ENCODE data around the gene DACT2.

GRCh38 chr6:168307695-168308021, 11.9 kb downstream of the DACT2 start:
- TF ChIP-seq, protein P1, sequence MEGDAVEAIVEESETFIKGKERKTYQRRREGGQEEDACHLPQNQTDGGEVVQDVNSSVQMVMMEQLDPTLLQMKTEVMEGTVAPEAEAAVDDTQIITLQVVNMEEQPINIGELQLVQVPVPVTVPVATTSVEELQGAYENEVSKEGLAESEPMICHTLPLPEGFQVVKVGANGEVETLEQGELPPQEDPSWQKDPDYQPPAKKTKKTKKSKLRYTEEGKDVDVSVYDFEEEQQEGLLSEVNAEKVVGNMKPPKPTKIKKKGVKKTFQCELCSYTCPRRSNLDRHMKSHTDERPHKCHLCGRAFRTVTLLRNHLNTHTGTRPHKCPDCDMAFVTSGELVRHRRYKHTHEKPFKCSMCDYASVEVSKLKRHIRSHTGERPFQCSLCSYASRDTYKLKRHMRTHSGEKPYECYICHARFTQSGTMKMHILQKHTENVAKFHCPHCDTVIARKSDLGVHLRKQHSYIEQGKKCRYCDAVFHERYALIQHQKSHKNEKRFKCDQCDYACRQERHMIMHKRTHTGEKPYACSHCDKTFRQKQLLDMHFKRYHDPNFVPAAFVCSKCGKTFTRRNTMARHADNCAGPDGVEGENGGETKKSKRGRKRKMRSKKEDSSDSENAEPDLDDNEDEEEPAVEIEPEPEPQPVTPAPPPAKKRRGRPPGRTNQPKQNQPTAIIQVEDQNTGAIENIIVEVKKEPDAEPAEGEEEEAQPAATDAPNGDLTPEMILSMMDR (IDR thresholded peaks at IDR 0.05 in 4 of 5, conservative IDR thresholded peaks at IDR 0.05 in 1 of 5): no peak
- no peak for TF ChIP-seq POLR2A (IDR thresholded peaks at IDR 0.05)

All from gastrocnemius medialis (tissue), 4 donors.